Spleen (tissue), 7 donors: ENCODE results near the gene HEMK1.
A peak's percentile ranks its signal among the peaks of the same experiment; 100 is the strongest.

Experiments used
- POLR2A ChIP-seq, 3 donors: fragments of 450-650 bp; IDR thresholded peaks; one replicate each; pipeline ENCODE4 v1.5.1; 2017; ENCODE audit warnings: antibody characterized with exemption in 3 of 3, mild to moderate bottlenecking in 1 of 3
- TF ChIP-seq, protein P1 (sequence below), 11 experiments: fragments of 200-600 bp in 7 of 11; fragments of 450-650 bp in 4 of 11; sonication (generic) in 4 of 11; IDR thresholded peaks in 8 of 11; conservative IDR thresholded peaks in 3 of 11; 1 replicate in 7 of 11; 2 replicates in 4 of 11; pipeline versions ENCODE4 v1.4.0 to v1.8.0; 2016 to 2021; ENCODE audit warnings: antibody characterized with exemption in 11 of 11, inconsistent platforms in 4 of 11, mild to moderate bottlenecking in 1 of 11
- donor health status: DM: no; HTN: no; CAD: no; lungs with moderate emphysema.
- donor health status: DM: no; HTN: no; CAD: no.
- donor health status: DM: no; HTN: no; CAD: no.

- no peak for TF ChIP-seq POLR2A (IDR thresholded peaks at IDR 0.05)
- TF ChIP-seq, protein P1, sequence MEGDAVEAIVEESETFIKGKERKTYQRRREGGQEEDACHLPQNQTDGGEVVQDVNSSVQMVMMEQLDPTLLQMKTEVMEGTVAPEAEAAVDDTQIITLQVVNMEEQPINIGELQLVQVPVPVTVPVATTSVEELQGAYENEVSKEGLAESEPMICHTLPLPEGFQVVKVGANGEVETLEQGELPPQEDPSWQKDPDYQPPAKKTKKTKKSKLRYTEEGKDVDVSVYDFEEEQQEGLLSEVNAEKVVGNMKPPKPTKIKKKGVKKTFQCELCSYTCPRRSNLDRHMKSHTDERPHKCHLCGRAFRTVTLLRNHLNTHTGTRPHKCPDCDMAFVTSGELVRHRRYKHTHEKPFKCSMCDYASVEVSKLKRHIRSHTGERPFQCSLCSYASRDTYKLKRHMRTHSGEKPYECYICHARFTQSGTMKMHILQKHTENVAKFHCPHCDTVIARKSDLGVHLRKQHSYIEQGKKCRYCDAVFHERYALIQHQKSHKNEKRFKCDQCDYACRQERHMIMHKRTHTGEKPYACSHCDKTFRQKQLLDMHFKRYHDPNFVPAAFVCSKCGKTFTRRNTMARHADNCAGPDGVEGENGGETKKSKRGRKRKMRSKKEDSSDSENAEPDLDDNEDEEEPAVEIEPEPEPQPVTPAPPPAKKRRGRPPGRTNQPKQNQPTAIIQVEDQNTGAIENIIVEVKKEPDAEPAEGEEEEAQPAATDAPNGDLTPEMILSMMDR (IDR thresholded peaks at IDR 0.05 in 8 of 11, conservative IDR thresholded peaks at IDR 0.05 in 3 of 11), result peak; percentile 91 to 98 (median 96)
These were observed 2.8 kb downstream of the HEMK1 start for GRCh38 chr3:50572158-50572557.
